A549 (cell line): Measurements from ENCODE around the gene RAP1GAP2. TPM values are rescaled to one million over a fixed set of nuclear protein-coding genes. Genes with fewer than 3 reads are reported as not detected.

ENCODE experiments used
- ATAC-seq, 2 experiments: fragments of 200-7000 bp in 1 of 2; fragments of >200 bp in 1 of 2; cut with Nextera tagmentation in 1 of 2; cut with Tn5 transposase in 1 of 2; 3 replicates each; pipeline versions ENCODE4 v1.8.0 to v1.9.1; 2018 to 2020; ENCODE audit warnings: mild to moderate bottlenecking in 1 of 2, moderate library complexity in 1 of 2
- CTCF ChIA-PET: fragments of 300-600 bp; sonication (Branson Sonifier 250); formaldehyde crosslinking; extraction: SDS; loops from one replicate; lab custom pipeline; 2021; ENCODE audit warnings: antibody characterized with exemption, inconsistent platforms; lab: Yijun Ruan, JAX
- POLR2A ChIA-PET: fragments of 350-600 bp; formaldehyde crosslinking; extraction: SDS; loops from one replicate; lab custom pipeline; 2021; ENCODE audit warnings: antibody characterized with exemption, inconsistent platforms; lab: Yijun Ruan, JAX
- DNase-seq, 2 experiments: peaks; one replicate each; pipeline versions ENCODE4 v3.0.0 to v3.0.0-alpha.2; 2011 to 2016; ENCODE audit warnings: low read depth in 1 of 2, low spot score in 1 of 2
- FAIRE-seq: peaks from 2 replicates; lab custom pipeline; 2011; peaks lifted over from hg19 to GRCh38; lab: Jason Lieb, UNC
- H3K27ac ChIP-seq, 2 experiments: fragments of >200 bp; sonication (Bioruptor Twin); formaldehyde crosslinking; 3 replicates each; pipeline ENCODE4 v1.5.1; 2016 to 2017
- H3K4me1 ChIP-seq: fragments of >200 bp; sonication (Bioruptor Twin); formaldehyde crosslinking; 3 replicates; pipeline ENCODE4 v1.6.1; 2016
- H3K4me2 ChIP-seq: fragments of >200 bp; sonication (Bioruptor Twin); formaldehyde crosslinking; 3 replicates; pipeline ENCODE4 v1.6.1; 2016
- H3K4me3 ChIP-seq: fragments of >200 bp; sonication (Bioruptor Twin); formaldehyde crosslinking; 3 replicates; pipeline ENCODE4 v1.5.1; 2016
- H3K9me3 ChIP-seq: fragments of >200 bp; sonication (Bioruptor Twin); formaldehyde crosslinking; 3 replicates; pipeline ENCODE4 v1.6.1; 2016
- BCL3 ChIP-seq: fragments of >200 bp; sonication (Bioruptor Twin); formaldehyde crosslinking; IDR thresholded peaks from 3 replicates; pipeline ENCODE4 v1.6.1; 2016
- CBX2 ChIP-seq: fragments of 200-600 bp; sonication (generic); IDR thresholded peaks from 2 replicates; pipeline ENCODE4 v1.6.1; 2016; ENCODE audit warnings: low read depth, mild to moderate bottlenecking, borderline replicate concordance
- CBX8 ChIP-seq: fragments of 200-600 bp; sonication (generic); IDR thresholded peaks from 2 replicates; pipeline ENCODE4 v1.6.1; 2016
- CHD4 ChIP-seq: fragments of 200-600 bp; sonication (generic); IDR thresholded peaks from 2 replicates; pipeline ENCODE4 v1.6.1; 2016; ENCODE audit warnings: antibody characterized with exemption, mild to moderate bottlenecking, borderline replicate concordance
- EHMT2 ChIP-seq: fragments of 200-600 bp; sonication (generic); IDR thresholded peaks from 2 replicates; pipeline ENCODE4 v1.6.1; 2016; ENCODE audit warnings: antibody characterized with exemption, low read depth, mild to moderate bottlenecking, moderate library complexity
- ESRRA ChIP-seq: fragments of 150-350 bp; IDR thresholded peaks from 2 replicates; pipeline ENCODE4 v1.6.1; 2014; ENCODE audit warnings: mild to moderate bottlenecking, low read length, borderline replicate concordance
- FOSB ChIP-seq: fragments of 250-450 bp; sonication (Bioruptor Pico); IDR thresholded peaks from 2 replicates; pipeline ENCODE4 v1.5.0; 2020; ENCODE audit warnings: mild to moderate bottlenecking, moderate library complexity
- HMGXB4 ChIP-seq: fragments of 250-450 bp; sonication (Bioruptor Pico); IDR thresholded peaks from 2 replicates; pipeline ENCODE4 v1.5.0; 2021; ENCODE audit warnings: mild to moderate bottlenecking, moderate library complexity, borderline replicate concordance
- HOXB13 ChIP-seq: fragments of 250-450 bp; sonication (Bioruptor Pico); IDR thresholded peaks from 2 replicates; pipeline ENCODE4 v1.5.0; 2020; ENCODE audit warnings: low read depth, mild to moderate bottlenecking, moderate library complexity
- HOXB5 ChIP-seq: fragments of 250-450 bp; sonication (Bioruptor Pico); IDR thresholded peaks from 2 replicates; pipeline ENCODE4 v1.5.0; 2020; ENCODE audit warnings: mild to moderate bottlenecking, moderate library complexity
- JUN ChIP-seq, 2 experiments: fragments of >200 bp; sonication (Bioruptor Twin); formaldehyde crosslinking; IDR thresholded peaks; 2 replicates in 1 of 2; 3 replicates in 1 of 2; pipeline ENCODE4 v1.6.1; 2016 to 2017
- KDM1A ChIP-seq: fragments of 200-600 bp; sonication (generic); IDR thresholded peaks from 2 replicates; pipeline ENCODE4 v1.6.1; 2016; ENCODE audit warnings: low read depth, mild to moderate bottlenecking
- MYC ChIP-seq: IDR thresholded peaks from 2 replicates; pipeline ENCODE4 v1.6.1; 2012; ENCODE audit warnings: mild to moderate bottlenecking, inconsistent platforms, low read length, improper control_type of control experiment, borderline replicate concordance
- NPAS2 ChIP-seq: fragments of 250-450 bp; sonication (Bioruptor Pico); IDR thresholded peaks from 2 replicates; pipeline ENCODE4 v1.8.0; 2022; ENCODE audit warnings: mild to moderate bottlenecking, moderate library complexity, borderline replicate concordance
- NR3C1 ChIP-seq: fragments of >200 bp; sonication (Bioruptor Twin); formaldehyde crosslinking; IDR thresholded peaks from 3 replicates; pipeline ENCODE4 v1.6.1; 2017
- POLR2A ChIP-seq: IDR thresholded peaks from 2 replicates; pipeline ENCODE4 v1.6.1; 2012; ENCODE audit warnings: mild to moderate bottlenecking, low read length
- POLR2AphosphoS2 ChIP-seq: conservative IDR thresholded peaks from 2 replicates; pipeline ENCODE4 v1.6.1; 2012; ENCODE audit warnings: low read length, improper control_type of control experiment, inconsistent platforms
- RAD21 ChIP-seq, 2 experiments: fragments of >200 bp in 1 of 2; sonication (Bioruptor Twin) in 1 of 2; formaldehyde crosslinking in 1 of 2; IDR thresholded peaks in 1 of 2; conservative IDR thresholded peaks in 1 of 2; 2 replicates in 1 of 2; 3 replicates in 1 of 2; pipeline ENCODE4 v1.6.1; 2012 to 2018; ENCODE audit warnings: inconsistent platforms in 1 of 2
- RNF2 ChIP-seq: fragments of 200-600 bp; sonication (generic); IDR thresholded peaks from 2 replicates; pipeline ENCODE4 v1.6.1; 2016; ENCODE audit warnings: low read depth, mild to moderate bottlenecking, antibody characterized with exemption, moderate library complexity, borderline replicate concordance
- TFCP2L1 ChIP-seq: fragments of 250-450 bp; sonication (Bioruptor Pico); IDR thresholded peaks from 2 replicates; pipeline ENCODE4 v1.5.0; 2021; ENCODE audit warnings: mild to moderate bottlenecking
- WGBS: methylation state at CpG from one replicate; pipeline ENCODE4 v1.1.6; 2017; ENCODE audit errors: missing lambda C conversion rate; 5-methylcytosine and 5-hydroxymethylcytosine counted together
- polyA plus RNA-seq, 4 experiments: library from polyadenylated mRNA; depleted of rRNA in 3 of 4; stranded (reverse); fragments of >200 nt; fragmentation: RNase III in 1 of 4; extraction: RNeasy Plus Mini Kit Qiagen cat#74134 plus additional on column Dnase treatment in 1 of 4; gene quantifications; 2 replicates in 3 of 4; 3 replicates in 1 of 4; pipeline ENCODE4 v1.2.3, GENCODE V29; 2011 to 2017
- TF ChIP-seq, protein P1 (sequence below): IDR thresholded peaks from 2 replicates; pipeline ENCODE4 v1.6.1; 2012
- TF ChIP-seq, protein P2 (sequence below): fragments of 450-650 bp; IDR thresholded peaks from 2 replicates; pipeline ENCODE4 v1.6.1; 2014; ENCODE audit warnings: antibody characterized with exemption

Gene RAP1GAP2
- polyA plus RNA-seq, 2 of the 4 experiments (the other 2 are of a cell fraction) = 8.3 to 20.8 TPM

DNA sequence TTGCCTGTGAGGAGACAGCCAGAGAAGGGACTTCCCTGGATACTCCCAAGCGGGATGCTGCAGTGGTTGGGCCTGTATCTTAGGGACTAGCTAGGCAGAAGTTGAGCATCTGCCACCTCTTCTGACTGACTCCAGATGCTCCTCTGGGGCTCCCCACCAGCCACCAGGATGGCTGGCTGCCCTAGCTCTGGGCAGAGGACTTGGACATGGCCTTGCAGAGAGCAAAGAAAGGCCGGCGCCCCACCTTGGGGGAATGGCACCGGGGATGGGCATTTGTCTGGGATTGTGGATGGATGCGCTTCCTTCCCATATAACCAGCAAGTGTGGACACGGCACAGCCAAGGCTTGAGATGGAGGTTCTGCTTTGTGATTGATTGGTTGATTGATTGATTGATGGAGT, 198.2 kb downstream of the RAP1GAP2 start:
- 95% methylated on average over 4 of the region's 6 CpGs for WGBS
- FAIRE-seq = no peak
- Histone ChIP-seq H3K9me3 (no peaks in the 10 kb centered on the region), H3K4me2 (no peak overlapping the region), H3K27ac (peak overlapping the region in 1 of 2 experiments; percentile 22; a peak in 1 of 6 replicates), H3K4me3 (no peak overlapping the region), H3K4me1 (peaks cover 22% of the 10 kb centered on the region)
- no peak for DNase-seq
- no peak for ATAC-seq
- CTCF ChIA-PET = interaction anchor here (1.0 to 9.1 kb wide), 9 partner anchors 8 to 208 kb away, joined by 3 to 79 read pairs (median 6); no protein-coding TSS in a partner anchor
- no peak for TF ChIP-seq FOSB (CRISPR knock-in tag)
- no peak for TF ChIP-seq JUN (IDR thresholded peaks at IDR 0.05)
- TF ChIP-seq, protein P1, sequence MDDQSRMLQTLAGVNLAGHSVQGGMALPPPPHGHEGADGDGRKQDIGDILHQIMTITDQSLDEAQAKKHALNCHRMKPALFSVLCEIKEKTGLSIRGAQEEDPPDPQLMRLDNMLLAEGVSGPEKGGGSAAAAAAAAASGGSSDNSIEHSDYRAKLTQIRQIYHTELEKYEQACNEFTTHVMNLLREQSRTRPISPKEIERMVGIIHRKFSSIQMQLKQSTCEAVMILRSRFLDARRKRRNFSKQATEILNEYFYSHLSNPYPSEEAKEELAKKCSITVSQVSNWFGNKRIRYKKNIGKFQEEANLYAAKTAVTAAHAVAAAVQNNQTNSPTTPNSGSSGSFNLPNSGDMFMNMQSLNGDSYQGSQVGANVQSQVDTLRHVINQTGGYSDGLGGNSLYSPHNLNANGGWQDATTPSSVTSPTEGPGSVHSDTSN = no peak
- TF ChIP-seq CBX8 = no peak
- no peak for TF ChIP-seq EHMT2
- no peak for TF ChIP-seq KDM1A
- no peak for TF ChIP-seq POLR2AphosphoS2
- no peak for TF ChIP-seq HOXB5 (CRISPR knock-in tag)
- TF ChIP-seq POLR2A = no peak
- TF ChIP-seq HOXB13 (CRISPR knock-in tag) = no peak
- TF ChIP-seq TFCP2L1 (CRISPR knock-in tag) = no peak
- TF ChIP-seq BCL3 = no peak
- TF ChIP-seq MYC = no peak
- POLR2A ChIA-PET = no interaction called here

- H3K4me1 ChIP-seq = peaks cover 22% of the 10 kb centered on the region
- 88% methylated on average over 20 of the region's 22 CpGs for WGBS
- FAIRE-seq (no peak), DNase-seq (no peak), ATAC-seq (no peak; a peak in 1 of 6 replicates)
- TF ChIP-seq HMGXB4 (no peak), ESRRA (no peak), CHD4 (no peak), NPAS2 (no peak), FOSB (CRISPR knock-in tag) (no peak), RAD21 (conservative IDR thresholded peaks at IDR 0.05 in 1 of 2, IDR thresholded peaks at IDR 0.05 in 1 of 2) (no peak), CBX8 (no peak), CBX2 (no peak), NR3C1 (no peak), RNF2 (no peak), BCL3 (no peak)
- TF ChIP-seq, protein P1 = no peak
- TF ChIP-seq, protein P2, sequence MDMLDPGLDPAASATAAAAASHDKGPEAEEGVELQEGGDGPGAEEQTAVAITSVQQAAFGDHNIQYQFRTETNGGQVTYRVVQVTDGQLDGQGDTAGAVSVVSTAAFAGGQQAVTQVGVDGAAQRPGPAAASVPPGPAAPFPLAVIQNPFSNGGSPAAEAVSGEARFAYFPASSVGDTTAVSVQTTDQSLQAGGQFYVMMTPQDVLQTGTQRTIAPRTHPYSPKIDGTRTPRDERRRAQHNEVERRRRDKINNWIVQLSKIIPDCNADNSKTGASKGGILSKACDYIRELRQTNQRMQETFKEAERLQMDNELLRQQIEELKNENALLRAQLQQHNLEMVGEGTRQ = no peak
- peak overlapping the region in 1 of 2 experiments; percentile 71; a peak in 3 of 6 replicates for H3K27ac ChIP-seq
- no peak overlapping the region for H3K4me3 ChIP-seq
- POLR2A ChIA-PET = interaction anchor here (0.6 kb wide), 1 partner anchor 144 kb away, joined by 4 read pairs; no protein-coding TSS in a partner anchor
- no peaks in the 10 kb centered on the region for H3K9me3 ChIP-seq
- H3K4me2 ChIP-seq = no peak overlapping the region
- CTCF ChIA-PET = interaction anchor here (0.6 to 9.1 kb wide), 9 partner anchors 9 to 212 kb away, joined by 3 to 79 read pairs (median 4); no protein-coding TSS in a partner anchor
Measured at GRCh38 chr17:2995377-2995776, 199.1 kb downstream of the RAP1GAP2 start.
